HS-27A (cell line): Measurements from ENCODE around the gene SLC49A4.

ENCODE experiments used
- DNase-seq: peaks from one replicate; pipeline ENCODE4 v3.0.0-alpha.2; 2012; ENCODE audit warnings: low read depth, missing footprints

The SLC49A4 gene

DNA sequence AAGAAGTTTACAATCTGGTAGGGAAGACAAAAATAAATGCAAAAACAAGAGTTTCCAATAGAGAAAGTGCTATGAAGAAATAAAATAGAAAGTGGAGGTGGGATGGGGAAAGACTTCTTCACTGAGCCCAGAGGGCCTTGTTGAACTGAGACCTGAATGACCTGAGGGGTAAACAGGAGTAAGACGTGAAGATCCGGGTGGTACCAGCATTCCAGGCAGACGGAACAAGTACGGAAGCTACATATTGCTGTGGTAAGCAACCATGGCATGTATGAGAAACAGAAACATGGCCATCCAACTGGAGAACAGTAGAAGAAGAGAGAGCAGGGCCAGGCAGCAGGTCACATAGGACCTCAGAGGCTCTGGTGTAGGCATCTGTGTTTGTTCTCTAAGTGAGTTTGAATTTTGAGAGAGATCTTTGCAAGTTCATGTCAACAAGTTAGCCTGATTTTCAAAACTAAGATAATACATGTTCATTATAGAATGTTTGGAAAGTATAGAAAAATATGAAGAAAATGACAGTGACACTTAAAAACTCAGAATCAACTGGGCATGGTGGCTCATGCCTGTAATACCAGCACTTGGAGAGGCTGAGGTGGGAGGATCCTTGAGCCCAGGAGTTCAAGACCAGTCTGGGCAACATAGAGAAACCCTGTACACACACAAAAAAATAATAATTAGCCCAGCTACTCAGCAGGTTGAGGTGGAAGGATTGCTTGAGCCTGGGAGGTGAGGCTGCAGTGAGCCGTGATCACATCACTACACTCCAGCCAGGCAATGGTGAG, 64.3 kb downstream of the SLC49A4 start:
- DNase-seq = no peak

DNA sequence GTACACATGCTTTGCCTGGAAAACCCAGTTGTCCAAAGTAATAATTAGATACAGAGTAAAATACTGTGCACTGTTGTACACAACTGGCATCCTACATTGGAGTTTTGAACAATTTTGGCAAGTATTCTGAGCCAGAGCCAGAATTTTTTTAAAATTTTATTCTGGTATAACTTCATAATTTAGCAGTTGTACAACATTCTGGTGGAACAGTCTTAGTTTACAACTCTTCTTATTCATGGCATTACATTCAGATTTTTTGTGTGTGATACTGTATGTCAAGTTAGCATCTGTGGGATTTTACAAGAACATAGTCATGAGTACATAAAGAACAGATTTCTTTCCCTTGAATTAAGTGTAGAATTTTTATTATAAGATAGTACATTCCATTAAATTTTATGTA, 67.5 kb downstream of the SLC49A4 start:
- no peak for DNase-seq

DNA sequence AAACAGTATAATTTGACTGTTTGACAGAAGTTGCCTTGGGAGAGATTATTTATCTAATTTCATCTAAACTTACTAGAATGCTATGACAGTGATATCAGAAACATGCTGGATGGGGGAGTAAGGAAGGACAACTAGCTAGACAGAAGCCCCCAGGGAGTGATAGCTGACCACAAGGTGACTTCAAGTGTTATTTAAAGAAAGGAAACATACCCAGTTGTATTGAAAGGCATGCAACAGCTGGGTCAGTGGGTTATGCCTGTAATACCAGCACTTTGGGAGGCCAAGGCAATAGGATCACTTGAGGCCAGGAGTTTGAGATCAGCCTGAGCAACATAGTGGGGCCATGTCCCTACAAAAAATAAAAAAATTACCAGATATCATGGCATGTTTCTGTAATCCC, 69.6 kb downstream of the SLC49A4 start:
- DNase-seq = no peak

DNA sequence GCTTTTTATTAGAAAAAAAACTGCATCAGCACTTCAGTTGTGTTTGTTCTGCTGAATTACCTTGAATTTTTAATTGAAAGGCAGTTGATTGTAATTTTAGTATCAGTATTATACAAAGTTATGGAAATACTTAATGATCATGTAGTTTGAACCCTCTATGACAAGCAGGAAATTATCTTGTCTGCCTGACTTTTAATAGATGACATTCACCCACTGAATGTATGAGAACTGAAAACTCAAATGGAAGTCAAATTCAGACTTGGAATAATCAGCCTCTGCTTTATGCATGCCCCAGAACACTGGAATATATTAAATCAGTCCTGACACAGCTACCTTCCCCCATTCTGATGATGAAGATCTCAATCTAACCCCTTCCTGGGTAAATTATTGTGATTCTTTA, 73.5 kb downstream of the SLC49A4 start:
- DNase-seq = no peak

DNA sequence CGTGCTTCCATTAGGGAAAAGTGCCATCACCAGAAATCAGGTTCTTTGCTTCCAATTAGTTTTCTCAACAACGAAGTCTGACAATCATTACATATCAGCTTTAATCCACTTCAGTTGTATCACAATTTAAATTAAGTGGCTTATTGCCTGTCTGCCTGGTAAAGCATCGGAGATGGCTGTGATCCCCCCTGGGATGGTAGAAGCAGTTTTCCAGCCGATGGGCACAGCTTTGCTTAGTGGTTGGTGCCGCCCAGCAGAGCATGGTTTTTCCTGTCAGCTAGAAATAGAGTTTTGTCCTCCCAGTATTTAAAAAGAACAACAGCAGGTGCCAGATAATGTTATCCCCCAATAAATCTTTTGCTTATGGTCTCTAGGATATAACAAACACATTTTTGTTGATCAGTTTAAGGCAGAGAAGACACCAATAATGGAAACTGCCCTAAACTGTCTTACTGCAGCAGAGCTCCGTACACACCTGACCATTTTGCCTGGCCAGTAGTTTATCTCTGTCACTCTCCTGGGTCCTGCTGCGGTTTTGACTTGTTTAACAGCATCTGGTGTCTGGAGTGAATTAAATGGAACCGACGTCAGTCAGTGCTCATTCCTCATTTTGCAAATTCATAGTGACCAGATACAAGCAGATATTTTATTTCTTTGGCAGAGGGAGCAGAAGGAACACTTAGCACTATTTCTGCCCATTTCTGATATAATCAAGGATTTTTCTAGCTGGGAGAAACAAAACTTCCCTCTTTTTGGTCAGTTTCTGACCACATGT, 79.1 kb downstream of the SLC49A4 start:
- no peak for DNase-seq

DNA sequence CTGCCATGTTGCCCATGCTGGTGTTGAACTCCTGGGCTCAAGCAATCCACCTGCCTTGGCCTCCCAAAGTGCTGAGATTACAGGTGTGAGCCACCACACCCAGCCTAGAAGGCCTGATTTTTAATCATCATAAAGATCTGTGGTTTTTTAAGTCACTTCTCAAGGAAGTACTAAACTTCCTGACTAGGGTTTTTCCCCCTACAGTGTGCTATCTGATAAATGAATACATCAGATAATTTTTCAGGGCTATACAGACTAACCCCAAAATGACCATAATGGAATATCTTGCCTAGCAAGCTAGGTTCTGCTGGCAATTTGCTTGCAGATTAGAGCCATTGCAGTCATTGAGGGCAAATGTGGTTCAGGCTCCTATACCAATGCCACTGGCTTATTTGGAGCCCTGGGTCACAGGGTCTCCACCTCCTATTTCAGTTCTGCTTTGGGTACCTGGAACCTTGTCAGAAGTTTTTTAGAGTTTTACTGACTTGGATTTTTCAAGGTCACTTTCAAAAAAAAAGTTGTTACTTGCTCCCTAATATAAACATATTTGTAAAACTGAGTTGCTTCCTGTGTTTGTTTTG, 80.8 kb downstream of the SLC49A4 start:
- DNase-seq = no peak

DNA sequence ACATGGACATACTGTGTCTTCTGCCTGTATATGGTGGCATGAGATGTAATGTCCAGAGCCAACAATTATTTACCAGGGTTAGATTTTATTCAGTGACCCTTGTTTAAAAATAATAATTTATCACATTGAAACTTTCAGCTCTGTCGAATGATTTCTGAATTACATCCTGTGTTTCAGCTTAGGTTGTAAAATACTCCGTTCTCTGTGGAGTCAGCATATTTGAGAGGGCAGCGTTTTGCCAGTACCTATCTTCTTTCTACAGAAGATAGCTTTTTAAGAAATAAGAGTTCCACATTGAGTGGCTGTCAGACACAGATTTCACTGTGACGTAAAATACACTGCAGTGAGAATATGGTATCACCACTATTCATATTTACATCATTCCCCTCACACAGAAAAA, 85.3 kb downstream of the SLC49A4 start:
- no peak for DNase-seq

DNA sequence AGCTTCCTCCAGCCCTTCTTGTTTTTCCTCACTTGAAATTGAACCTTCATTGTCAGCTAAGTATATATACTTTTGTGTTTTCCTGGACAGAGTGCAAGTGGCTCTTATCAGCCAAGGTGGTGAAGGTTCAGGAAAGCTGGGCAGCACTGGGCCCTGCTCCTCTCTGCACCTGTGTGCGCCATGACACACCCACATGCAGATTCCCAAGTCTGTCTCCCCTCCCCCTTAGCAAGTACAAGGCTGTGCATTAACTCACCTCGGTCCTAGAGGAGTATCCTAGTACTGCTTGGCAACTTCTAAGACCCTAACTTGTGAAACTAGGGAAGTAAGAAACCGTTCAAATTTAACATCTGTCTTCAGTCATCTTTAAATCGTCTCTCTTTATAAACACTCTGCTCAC, 85.8 kb downstream of the SLC49A4 start:
- no peak for DNase-seq

DNA sequence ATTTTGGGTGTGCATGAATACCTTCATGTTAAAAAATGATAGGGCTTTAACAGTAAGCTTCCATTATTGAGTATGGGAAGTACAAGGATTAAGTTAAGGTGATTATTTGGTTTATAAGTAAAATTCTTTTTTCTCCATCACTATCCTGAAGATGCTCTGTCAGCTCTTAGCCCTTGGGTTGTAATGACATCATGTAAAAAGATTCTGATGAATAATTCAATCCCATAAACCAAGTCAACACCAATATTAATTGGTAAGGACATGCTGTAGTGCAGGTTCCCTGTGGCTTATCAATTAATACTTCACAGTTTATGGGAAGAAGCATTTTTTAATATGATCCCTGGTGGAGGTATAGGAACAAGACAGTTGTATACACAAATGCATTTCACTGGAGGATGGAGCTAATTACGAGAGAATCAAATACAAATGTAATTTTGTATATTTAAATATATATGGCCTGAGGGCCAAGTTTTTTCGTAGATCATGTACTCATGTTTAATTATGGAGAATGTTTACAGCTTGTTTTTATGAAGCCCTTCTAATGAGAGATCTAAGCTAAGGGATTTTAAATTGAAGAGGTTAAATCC, 87.6 kb downstream of the SLC49A4 start:
- DNase-seq = no peak

DNA sequence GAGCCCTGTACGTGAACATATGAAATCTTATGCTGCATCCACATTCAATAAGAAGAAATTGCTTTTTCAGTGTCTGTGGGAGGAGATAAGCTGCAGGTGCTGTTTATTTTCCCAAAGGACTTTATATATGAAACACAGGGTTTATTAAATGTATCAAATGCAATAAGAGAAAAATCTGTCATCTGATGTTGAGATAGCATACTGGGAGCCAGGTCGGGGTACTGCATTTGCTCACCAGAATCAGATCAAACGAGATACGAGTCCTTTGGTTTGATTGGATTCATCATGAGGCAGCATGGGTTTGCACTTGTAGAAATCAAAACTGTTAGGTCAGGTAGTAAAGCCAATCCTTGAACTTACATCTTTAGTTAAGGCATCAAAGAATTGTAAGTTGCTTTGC, 91.4 kb downstream of the SLC49A4 start:
- DNase-seq = no peak

DNA sequence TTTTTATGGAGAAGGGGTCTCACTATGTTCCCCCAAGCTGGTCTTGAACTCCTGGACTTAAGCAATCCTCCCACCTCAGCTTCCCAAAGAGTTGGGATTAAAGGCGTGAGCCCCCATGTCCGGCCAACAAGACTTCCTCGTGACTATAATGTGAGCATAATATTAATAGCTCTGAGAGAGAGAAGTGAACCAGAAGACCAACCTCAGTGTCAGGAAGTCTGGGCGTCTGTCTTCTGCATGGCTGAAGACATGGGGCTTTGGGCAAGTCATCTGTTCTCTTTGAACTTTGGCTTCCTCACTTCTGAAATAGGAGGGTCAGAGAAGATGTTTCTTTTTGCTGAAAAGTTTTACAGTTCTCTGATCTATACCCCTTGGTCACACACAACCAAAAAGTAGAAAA, 92.1 kb downstream of the SLC49A4 start:
- DNase-seq = no peak

DNA sequence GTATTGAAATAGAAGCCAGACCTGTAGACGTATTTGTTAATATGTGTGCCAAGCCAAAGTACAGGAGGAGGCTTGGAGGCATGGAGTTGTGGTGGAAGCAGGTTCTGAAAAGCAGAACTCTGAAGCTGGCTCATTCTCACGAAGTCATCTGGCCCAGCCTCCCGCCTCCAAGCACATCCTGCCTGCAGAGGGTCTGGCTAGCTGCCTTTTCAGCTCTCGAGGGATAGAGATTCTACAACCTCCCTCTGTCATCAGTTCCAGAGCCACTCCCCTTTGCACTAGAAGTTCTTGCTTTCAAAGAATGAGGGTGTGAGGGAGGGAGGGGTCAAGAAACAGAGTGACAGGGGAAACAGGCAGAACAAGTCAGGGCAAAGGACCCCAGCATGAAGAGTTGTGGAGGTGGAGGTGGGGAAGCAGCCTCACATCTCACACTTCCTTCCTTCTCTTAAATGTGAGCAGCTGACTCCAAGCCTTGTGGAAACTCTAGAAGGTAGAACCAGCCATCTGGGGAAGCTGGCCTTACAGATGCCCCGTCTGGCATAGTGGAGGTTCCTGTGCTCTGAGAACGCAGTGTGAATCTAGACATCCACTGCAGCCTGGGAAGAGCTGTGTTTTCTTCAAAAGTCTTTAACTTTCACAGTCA, 95.3 kb downstream of the SLC49A4 start:
- no peak for DNase-seq

DNA sequence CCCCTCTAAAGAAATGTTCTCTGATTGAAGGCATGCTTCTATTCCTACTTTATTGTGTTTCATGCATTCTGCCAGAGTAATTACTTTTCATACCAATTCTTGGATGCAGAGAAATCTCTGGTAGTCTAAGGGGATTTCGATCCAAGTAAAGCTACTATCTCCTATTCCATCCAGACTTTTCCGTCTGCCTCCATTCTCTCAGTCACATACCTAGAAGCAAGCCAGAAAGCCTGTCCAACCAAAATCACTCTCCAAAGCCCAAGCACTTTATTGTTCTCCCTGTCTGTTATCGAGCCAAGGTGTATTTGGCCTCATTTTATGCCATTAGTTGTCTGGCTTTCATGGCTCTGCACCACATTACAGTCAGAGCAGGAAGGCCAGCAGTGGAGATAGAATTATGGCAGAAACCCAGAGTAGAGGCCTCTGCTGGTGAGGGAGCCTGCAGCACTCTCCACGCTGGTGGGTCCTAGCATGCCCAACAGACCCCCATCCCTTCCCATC, 95.9 kb downstream of the SLC49A4 start:
- no peak for DNase-seq

DNA sequence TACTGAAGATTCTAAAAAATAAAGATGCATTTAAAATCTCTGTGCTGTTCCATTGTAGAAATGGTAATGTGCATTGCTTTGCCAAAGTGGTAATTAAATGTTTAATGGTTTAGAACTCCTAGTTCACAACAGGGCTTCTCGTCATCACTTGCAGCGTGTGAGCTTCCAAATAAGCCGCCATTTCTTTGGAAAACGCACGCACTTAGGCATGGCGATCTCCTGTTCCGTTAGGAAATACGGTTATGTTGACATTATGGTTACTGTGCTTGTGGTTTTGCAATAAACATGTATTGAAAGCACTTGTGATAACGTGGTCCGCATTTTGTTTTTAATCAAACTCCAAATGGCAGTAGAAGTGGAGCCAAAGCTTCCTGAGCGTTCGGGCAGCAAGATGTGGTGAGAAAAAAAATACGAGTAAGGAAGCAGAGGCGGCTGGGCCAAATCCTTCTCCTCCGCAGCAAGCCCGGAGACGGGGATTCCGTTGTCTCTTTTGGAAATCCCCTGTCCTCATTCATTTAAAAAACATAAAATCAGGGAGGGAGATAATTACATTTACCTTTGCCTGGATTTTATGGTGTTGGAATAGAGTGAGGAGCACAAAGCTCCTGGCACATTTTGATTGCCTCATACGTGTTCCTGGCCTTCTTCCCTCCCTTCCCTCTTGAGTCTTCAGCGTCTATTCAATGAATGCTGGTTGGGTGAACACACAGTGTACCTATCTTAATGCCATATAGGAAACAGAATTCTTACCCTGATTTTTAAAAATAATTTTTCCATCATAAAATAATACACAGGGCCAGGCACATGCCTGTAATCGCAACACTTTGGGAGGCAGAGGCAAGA, 97.5 kb downstream of the SLC49A4 start:
- DNase-seq = no peak

DNA sequence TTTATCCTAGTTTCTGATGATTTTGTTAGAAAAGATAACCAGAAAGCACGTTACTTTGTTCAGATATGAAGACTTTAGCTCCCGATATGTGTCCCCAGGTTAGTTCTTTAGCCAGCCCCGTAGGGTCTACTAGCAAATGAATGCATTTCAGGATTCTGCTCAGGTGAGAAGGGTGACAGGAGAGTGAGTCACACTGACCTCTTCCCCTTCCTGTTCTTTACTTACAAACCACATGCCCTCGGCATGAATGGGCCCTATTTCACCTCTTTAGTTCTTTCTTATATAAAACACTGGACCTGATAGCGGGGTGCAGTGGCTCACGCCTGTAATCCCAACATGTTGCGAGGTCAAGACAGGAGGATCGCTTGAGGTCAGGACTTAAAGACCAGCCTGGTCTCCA, 98.4 kb downstream of the SLC49A4 start:
- DNase-seq = no peak

DNA sequence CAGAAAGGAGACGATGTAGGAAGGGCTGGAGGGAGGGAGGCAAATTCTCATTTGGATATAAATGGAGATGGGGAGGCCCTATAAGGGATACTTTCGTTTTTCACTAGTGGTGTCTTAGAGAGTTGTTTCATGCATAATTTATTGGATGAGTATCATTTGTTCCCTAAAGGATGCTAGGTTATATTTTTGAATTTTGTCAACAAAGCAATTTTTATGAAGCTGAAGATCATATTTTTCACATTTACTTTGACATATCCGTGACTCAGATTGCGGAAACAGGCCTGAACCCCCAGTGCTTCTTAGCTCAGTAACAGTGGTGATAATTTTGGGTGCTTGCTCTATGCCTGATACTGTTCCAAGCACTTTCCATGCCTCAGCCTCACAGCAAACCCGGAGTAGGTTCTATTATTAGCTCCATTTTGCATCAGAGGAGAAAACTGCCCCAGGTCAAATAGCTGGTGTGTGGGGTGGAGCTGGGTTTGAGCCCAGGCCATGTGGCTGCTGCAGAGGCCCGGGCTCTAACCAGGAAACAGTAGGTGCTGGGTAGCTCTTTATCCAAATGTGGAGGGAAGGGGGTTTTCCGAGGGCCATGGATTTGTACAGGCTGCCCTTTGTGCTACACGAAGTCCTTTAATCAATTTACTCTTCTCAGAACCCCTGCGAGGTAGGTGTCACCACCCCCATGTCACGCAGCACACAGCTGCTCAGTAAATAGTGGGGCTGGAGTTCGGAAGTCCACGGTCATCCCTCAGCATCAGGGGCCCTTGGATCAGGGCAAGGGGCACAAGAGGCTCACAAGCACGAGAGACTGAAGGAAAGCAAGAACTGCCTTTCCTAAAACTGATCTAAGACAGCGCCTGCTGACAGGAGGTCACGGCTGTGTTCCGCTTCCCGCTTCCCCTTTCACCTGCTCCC, 99.1 kb downstream of the SLC49A4 start:
- no peak for DNase-seq

DNA sequence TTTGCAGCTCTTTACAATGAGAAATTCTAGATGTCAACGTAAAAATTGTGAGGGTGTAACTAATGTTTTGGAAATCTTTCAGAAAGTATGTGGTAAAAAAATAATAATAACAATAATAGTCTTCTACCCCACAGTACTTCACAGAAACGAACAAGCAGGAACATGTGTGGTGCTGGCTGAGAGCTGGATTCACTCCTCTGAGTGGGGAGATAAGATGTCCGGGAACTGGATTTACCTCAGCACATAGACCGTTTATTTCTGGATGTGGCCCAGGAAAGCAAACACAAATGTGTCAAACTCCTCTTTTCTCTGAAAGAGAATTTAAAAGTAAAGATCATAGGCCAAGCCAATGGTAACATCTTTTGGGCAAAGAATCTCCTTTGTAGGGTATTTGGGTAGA, 103.4 kb downstream of the SLC49A4 start:
- DNase-seq = no peak

DNA sequence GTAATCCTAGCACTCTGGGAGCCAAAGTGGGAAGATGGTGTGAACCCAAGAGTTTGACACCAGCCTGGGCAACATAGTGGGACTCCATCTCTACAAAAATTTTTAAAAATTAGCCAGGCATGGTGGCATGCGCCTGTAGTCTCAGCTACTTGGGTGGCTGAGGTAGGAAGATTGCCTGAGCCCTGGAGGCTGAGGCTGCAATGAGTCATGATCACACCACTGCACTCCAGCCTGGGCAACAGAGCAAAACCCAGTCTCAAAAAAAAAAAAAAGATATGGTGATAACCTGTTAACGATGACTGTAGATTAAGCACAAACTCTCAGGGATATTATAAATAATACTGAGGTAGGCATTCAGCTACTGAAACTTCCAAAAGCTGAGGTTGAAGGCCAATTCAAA, 107.5 kb downstream of the SLC49A4 start:
- no peak for DNase-seq

DNA sequence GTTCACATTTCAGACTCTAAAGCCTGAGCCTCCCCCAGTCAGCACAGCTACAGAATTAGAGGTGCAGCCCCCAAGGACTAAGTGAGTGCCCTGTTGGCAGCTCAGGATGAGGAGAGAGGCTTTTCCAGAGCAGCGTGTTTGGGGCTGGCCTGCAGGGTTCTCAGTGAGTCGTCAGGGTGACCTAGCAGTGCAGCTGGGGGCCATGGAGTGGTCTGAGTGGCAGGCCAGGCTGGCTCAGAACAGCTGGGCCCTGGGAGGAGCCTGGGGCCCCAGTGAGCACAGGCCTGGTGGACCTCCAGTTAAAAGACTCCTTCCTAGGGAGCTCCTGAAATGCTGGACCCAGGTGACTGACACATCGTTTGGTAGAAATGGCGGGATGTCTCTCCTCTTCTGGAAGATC, 108.3 kb downstream of the SLC49A4 start:
- DNase-seq = no peak

DNA sequence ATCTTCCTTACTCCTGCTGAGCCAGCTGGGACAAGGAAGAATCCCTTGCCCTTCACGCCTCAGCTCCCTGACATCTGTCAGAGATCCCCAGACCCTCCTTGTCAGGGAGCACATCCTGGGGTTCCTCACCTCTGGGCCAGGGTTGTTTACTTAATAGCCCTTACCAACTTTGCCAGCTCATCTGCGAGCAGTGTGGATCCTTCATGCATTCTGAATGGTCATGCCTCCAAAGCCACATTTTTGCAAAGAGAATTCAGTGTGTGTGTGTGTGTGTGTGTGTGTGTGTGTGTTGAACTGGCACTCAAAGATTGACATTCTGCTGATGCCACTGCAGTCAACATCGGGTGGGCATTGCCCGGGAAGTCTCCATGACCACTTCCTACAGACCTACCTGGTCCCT, 112.6 kb downstream of the SLC49A4 start:
- DNase-seq = no peak
